ENCODE results near the gene CPXM2. TPM values are rescaled to one million over a fixed set of nuclear protein-coding genes. Genes with fewer than 3 reads are reported as not detected.

CPXM2 gene
- polyA plus RNA-seq, 1 of the 3 experiments (the other 2 are of a cell fraction) = not detected

GRCh38 chr10:123755061-123755460 is 136.5 kb downstream of the CPXM2 start:
- Histone ChIP-seq H3K27me3 (ENCODE audit: insufficient read depth) (no peaks in the 10 kb centered on the region), H3K9me3 (no peaks in the 10 kb centered on the region), H3K79me2 (ENCODE audit: insufficient read depth) (no peaks in the 10 kb centered on the region), H3K4me3 (ENCODE audit: low read depth in 2 of 2, low read length in 1 of 2) (no peak overlapping the region), H3K27ac (ENCODE audit: low read depth in 2 of 2, low read length in 1 of 2) (no peak overlapping the region), H3F3A (replicated peaks; ENCODE audit: insufficient read depth) (no peaks in the 10 kb centered on the region), H3K4me1 (ENCODE audit: control insufficient read depth in 1 of 2, insufficient read depth in 2 of 2, low read depth in 1 of 2, low read length in 1 of 2) (peaks cover 0 to 6% of the 10 kb centered on the region in 2 experiments; a peak in 1 of 4 replicates), H3K4me2 (no peak overlapping the region), H3K36me3 (replicated peaks in 1 of 2; ENCODE audit: control insufficient read depth in 1 of 2, insufficient read depth in 2 of 2, low read length in 1 of 2) (no peaks in the 10 kb centered on the region), H2AFZ (ENCODE audit: low read depth) (no peak overlapping the region), H3K9ac (no peak overlapping the region), H4K20me1 (ENCODE audit: insufficient read depth) (no peaks in the 10 kb centered on the region), H3K9me2 (no peaks in the 10 kb centered on the region)
- ChIA-PET POLR2A (no interaction called here), CTCF (no interaction called here)
- TF ChIP-seq, protein P1, sequence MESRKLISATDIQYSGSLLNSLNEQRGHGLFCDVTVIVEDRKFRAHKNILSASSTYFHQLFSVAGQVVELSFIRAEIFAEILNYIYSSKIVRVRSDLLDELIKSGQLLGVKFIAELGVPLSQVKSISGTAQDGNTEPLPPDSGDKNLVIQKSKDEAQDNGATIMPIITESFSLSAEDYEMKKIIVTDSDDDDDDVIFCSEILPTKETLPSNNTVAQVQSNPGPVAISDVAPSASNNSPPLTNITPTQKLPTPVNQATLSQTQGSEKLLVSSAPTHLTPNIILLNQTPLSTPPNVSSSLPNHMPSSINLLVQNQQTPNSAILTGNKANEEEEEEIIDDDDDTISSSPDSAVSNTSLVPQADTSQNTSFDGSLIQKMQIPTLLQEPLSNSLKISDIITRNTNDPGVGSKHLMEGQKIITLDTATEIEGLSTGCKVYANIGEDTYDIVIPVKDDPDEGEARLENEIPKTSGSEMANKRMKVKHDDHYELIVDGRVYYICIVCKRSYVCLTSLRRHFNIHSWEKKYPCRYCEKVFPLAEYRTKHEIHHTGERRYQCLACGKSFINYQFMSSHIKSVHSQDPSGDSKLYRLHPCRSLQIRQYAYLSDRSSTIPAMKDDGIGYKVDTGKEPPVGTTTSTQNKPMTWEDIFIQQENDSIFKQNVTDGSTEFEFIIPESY (IDR thresholded peaks at IDR 0.05; ENCODE audit: borderline replicate concordance, low read depth) = no peak
- TF ChIP-seq GABPA (IDR thresholded peaks at IDR 0.05; ENCODE audit: low read depth) = no peak
- no peak for TF ChIP-seq ELF1 (IDR thresholded peaks at IDR 0.05)
- TF ChIP-seq RFX5 (IDR thresholded peaks at IDR 0.05; ENCODE audit: low read length) = no peak
- TF ChIP-seq MEF2A (IDR thresholded peaks at IDR 0.05; ENCODE audit: borderline replicate concordance, low read depth) = no peak
- no peak for TF ChIP-seq RCOR1 (IDR thresholded peaks at IDR 0.05; ENCODE audit: low read length)
- TF ChIP-seq, protein P2, sequence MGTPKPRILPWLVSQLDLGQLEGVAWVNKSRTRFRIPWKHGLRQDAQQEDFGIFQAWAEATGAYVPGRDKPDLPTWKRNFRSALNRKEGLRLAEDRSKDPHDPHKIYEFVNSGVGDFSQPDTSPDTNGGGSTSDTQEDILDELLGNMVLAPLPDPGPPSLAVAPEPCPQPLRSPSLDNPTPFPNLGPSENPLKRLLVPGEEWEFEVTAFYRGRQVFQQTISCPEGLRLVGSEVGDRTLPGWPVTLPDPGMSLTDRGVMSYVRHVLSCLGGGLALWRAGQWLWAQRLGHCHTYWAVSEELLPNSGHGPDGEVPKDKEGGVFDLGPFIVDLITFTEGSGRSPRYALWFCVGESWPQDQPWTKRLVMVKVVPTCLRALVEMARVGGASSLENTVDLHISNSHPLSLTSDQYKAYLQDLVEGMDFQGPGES (IDR thresholded peaks at IDR 0.05; ENCODE audit: low read depth, low read length) = no peak
- WGBS (ENCODE audit: low lambda C conversion rate) = 31% methylated on average over 2 of the region's 2 CpGs
- DNase-seq = no peak

- Histone ChIP-seq H3K9me2 (no peaks in the 10 kb centered on the region), H2AFZ (ENCODE audit: low read depth) (no peak overlapping the region), H3K79me2 (ENCODE audit: insufficient read depth) (no peaks in the 10 kb centered on the region), H3K9me3 (no peaks in the 10 kb centered on the region), H3F3A (replicated peaks; ENCODE audit: insufficient read depth) (no peaks in the 10 kb centered on the region), H3K36me3 (replicated peaks in 1 of 2; ENCODE audit: control insufficient read depth in 1 of 2, insufficient read depth in 2 of 2, low read length in 1 of 2) (no peaks in the 10 kb centered on the region), H3K27me3 (ENCODE audit: insufficient read depth) (no peaks in the 10 kb centered on the region), H4K20me1 (ENCODE audit: insufficient read depth) (no peaks in the 10 kb centered on the region), H3K27ac (ENCODE audit: low read depth in 2 of 2, low read length in 1 of 2) (no peak overlapping the region), H3K4me3 (ENCODE audit: low read depth in 2 of 2, low read length in 1 of 2) (no peak overlapping the region), H3K4me1 (ENCODE audit: control insufficient read depth in 1 of 2, insufficient read depth in 2 of 2, low read depth in 1 of 2, low read length in 1 of 2) (peaks cover 0 to 6% of the 10 kb centered on the region in 2 experiments; a peak in 1 of 4 replicates), H3K4me2 (no peak overlapping the region), H3K9ac (no peak overlapping the region)
- 35% methylated on average over 4 of the region's 4 CpGs for WGBS (ENCODE audit: low lambda C conversion rate)
- ChIA-PET CTCF (interaction anchor here (0.6 to 1.1 kb wide), 2 partner anchors 209 to 1211 kb away, joined by 3 to 4 read pairs; no protein-coding TSS in a partner anchor), POLR2A (no interaction called here)
- DNase-seq = no peak
- TF ChIP-seq EZH2phosphoT487 (IDR thresholded peaks at IDR 0.05; ENCODE audit: borderline replicate concordance, low read depth) = no peak
- no peak for TF ChIP-seq ELF1 (IDR thresholded peaks at IDR 0.05)
- no peak for TF ChIP-seq GATA2 (CRISPR knock-in tag; IDR thresholded peaks at IDR 0.05)
- no peak for TF ChIP-seq NFIC (IDR thresholded peaks at IDR 0.05; ENCODE audit: borderline replicate concordance)
- no peak for TF ChIP-seq RFX5 (IDR thresholded peaks at IDR 0.05; ENCODE audit: low read length)
- no peak for TF ChIP-seq EP300 (IDR thresholded peaks at IDR 0.05; ENCODE audit: borderline replicate concordance in 1 of 2, low read depth in 1 of 2, low read length in 1 of 2)
- TF ChIP-seq RXRA (IDR thresholded peaks at IDR 0.05; ENCODE audit: borderline replicate concordance, low read depth) = no peak
- no peak for TF ChIP-seq SIN3A (IDR thresholded peaks at IDR 0.05; ENCODE audit: borderline replicate concordance, low read depth, low read length)
- no peak for TF ChIP-seq USF2 (IDR thresholded peaks at IDR 0.05; ENCODE audit: borderline replicate concordance, low read depth, low read length)
- no peak for TF ChIP-seq CHD2 (IDR thresholded peaks at IDR 0.05; ENCODE audit: low read length, partially characterized antibody)
- TF ChIP-seq RCOR1 (IDR thresholded peaks at IDR 0.05; ENCODE audit: low read length) = no peak
- TF ChIP-seq, protein P3, sequence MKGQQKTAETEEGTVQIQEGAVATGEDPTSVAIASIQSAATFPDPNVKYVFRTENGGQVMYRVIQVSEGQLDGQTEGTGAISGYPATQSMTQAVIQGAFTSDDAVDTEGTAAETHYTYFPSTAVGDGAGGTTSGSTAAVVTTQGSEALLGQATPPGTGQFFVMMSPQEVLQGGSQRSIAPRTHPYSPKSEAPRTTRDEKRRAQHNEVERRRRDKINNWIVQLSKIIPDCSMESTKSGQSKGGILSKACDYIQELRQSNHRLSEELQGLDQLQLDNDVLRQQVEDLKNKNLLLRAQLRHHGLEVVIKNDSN (IDR thresholded peaks at IDR 0.05; ENCODE audit: borderline replicate concordance, low read depth) = no peak
- no peak for TF ChIP-seq MXI1 (IDR thresholded peaks at IDR 0.05; ENCODE audit: low read depth, low read length)
- TF ChIP-seq GABPA (IDR thresholded peaks at IDR 0.05; ENCODE audit: low read depth) = no peak
These were observed 137.5 kb downstream of the CPXM2 start for GRCh38 chr10:123754123-123754522.

Measured in SK-N-SH (cell line).